NCI-H2029 (cell line): Measurements from ENCODE around the gene PRKN.
"Not testable (repeated sequence)": the region's sequence is repeated elsewhere in the genome, so short reads cannot be mapped to it uniquely, and the experiment has no call there.

Experiments
- DNase-seq: peaks from one replicate; lab custom pipeline; 2025; lab: John Stamatoyannopoulos, UW

The PRKN gene

DNA sequence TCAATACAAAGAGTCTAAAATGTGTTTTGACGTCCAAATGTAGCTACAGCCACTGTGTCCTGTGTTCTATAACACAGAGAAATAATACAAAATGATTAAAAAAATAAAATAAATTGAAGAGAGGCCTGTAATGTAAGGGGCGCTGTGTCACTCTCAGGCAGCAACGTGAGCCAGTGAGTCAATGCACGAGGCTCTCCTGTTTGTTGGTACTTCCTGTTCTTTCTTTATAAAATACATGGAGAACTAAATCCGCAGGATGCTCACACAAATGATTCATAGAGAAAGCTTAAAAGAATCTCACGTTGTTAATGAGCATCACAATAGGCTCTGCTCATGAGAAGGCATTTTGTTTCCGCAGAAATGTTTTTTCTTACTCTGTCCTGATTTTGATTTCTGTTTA, 818.7 kb downstream of the PRKN start:
- DNase-seq: no peak

DNA sequence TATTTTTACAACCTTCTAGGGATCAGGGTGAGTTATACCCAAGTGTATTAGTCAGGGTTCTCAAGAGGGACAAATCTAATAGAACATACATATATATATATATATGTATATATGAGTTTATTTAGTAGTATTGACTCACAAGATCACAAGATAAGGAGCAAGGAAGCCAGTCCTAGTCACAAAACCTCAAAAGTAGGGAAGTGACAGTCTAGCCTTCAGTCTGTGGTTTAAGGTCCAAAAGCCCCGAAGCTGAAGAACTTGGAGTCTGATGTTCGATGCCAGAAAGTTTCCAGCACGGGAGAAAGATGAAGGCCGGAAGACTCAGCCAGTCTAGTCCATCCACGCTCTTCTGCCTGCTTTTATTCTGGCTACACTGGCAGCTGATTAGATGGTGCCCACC, 821.0 kb downstream of the PRKN start:
- no peak for DNase-seq

DNA sequence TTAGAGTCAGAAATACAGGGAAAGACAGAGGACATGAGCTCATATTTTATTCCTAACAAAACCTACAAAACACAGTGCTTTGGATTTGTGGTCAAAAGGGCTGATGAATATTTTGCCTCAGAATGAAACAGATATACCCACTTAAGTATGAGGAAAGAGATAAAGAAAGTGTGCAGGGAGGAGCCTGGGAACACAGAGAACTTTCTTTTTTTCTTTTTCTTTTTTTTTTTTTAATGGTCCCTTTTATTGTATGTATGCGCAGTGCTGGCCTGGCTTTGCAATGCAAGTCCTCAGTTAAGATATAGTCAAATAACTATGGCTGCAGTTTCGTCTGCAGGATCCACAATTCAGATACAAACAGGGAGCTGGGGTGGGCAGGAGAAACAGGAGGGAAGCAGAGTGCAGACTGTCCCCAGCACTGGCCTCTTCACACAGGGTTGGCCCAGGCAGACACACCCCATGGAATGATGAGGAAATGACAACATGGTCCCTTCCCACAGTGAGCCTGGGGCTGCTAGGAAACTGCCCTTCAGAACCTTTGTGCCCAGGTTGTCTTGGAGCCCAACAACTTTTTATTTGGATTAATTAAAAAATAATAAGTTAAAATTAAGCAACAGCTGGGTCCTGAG, 823.9 kb downstream of the PRKN start:
- no peak for DNase-seq

DNA sequence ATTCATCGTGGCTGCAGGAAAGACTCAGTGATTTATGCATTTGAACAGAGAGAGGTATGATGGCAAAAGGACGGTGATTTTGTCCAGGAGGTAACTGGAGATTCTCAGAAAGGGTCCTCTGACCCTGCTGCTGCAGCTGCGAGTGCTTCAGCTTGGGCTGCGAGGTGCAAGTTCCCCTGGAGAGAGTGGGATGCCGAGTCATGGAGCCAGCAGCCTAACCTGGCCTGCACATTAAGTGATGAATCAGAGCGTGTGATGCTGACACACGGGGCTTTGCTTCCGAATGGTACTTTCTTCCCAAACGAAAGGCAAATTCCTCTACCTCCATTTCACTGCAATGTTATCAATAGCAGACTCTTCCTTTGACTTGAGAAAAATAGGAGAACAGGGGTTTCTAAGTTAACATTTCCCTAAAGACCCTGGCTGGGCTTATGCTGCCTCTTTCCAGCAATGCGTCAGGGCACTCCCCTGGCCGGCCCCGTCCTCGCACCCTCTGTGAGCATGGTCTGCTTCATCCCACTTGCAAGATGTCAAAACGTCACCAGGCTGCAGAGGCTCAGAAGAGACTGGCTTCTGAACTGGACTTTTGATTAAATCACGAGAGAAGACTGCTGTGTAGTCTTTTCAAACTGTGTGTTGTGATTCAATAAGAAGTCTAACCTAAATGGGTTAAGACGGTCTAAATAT, 825.7 kb downstream of the PRKN start:
- no peak for DNase-seq

DNA sequence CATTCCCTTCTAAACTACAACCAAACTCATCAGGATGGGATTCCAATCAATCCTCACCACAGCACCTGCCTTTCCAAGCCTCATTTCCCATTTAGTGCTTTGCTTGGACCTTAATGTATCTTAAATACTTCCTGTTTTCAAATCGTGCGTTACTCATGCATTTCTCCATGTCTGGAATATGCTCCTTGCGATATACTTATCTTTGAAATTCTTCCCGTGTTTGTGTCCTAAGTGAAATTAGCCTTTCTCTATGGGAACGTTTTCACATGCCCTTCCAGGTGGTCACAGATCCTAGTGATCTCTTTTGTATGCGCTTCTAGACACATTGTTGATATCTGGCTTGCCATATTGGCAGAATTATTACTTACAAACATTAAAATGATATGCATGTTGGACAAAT, 833.1 kb downstream of the PRKN start:
- DNase-seq: no peak

DNA sequence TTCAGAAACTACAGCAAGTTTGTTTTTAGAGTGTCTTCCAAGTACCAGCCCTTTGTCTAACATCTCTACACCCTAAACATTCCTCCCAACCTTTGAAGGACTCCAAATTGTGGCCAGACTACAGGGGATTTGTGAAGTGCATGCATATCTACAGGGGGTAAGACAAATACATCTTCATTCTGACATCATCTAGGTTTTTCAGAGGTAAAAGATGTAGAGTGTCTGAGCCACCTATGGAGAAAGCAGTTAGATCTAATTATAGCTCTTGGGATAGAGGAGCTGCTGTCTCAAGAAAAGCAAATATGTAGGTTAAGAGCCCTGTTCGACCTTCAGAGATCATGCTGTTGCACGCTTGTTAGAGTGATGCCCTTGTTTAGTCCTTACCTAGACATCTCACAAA, 836.0 kb downstream of the PRKN start:
- DNase-seq: no peak

DNA sequence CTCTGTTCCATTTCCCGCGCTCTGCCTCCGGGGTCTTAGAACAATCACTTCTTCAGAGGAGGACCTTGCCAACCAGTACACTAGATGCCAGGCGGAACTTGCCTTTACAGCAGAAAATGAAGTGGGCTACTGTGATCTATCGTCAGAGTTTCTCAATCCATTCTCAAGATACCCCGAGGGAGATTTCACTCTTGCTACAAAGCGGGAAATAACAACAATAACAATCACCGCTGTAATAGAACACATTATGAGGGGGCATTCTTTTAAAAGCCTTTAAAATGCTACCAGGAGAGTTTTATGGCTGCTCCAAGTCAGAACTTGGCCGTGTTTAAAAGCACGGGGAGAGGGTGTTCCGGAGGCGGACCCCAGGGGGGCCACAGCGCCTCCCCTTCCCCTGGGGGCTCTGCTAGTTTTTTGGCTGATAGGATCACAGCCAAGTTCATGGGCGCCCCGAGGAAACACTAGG, 836.7 kb downstream of the PRKN start:
- DNase-seq: no peak

DNA sequence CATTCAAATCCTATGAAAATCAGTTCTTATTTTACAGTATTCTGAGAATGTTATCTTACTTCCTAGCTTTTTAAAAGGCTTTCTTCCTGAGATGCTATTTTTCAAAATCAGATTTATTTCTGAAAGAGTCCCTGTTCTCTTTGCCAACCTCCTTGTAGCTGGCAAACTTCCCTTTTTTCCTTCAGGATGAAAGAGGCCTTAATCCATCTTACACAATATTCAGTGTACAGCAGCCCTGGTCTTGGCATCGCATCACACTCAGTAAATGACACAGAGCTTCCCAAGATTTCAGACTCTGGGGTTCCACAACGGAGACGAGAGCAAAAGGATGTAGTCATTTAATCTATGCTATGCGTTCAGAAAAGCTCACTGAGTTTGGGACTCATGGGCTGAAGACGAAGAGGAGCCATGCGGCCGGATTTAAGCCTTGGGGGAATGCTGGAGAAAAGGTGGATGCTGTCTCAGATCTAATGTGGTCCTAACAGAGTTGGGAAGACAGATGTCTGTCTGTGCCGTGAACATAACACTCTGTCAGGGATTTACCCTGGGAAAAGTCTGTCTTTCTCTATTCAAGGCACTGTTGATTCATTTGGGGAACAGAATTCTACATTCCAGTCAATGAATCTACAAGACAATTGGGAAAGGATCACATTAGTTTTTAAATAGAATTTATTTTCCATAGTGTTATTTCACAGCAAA, 837.3 kb downstream of the PRKN start:
- no peak for DNase-seq

DNA sequence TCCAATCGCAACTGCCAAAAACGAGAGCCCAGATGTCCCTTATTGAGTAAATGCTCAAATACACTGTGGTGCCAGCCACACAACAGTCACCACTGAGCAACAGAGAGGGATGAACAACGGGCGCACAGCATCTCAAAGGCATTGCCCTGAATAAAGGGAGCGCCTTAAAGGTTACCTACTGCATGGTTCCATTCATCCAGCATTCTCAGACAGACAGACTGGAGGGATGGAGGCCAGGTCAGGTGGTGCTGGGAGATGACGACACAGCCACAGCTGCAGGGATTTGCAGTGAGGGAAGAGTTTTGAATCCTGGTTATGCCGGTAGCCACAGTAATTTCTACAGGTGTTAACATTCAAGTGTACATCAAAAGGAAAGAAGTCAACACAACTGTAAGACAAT, 838.2 kb downstream of the PRKN start:
- no peak for DNase-seq

DNA sequence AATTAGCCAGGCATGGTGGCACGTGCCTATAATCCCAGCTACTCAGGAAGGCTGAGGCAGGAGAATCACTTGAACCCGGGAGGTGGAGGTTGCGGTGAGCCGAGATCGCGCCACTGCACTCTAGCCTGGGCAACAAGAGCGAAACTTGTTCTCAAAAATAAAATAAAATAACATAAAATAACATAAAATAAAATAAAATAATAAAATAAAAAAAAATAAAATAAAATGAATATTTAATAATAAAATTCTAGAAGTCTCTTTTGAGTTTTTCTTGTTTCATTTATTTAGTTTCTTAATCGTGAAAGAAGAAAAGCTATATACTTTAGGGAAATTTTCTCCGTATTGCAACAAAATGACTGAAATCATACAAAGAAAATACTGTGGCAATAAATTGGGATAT, 841.0 kb downstream of the PRKN start:
- not testable (repeated sequence) for DNase-seq

DNA sequence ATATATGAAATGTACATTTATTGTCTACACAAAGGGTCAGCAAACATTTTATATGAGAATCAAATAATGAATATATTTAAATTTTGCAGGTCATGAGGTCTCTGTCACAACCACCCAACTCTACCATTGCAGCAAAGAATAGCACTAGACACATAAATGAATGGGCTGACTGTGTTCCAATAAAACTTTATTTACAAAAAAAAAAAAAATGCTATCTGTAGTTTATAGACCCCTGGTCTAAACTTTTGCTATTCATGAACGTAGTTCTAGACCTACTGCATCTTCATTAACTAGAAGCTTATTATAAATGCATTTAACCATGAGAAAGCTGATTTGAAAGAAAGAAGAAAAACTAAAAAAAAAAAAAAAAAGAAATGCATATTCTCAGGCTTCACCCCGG, 842.8 kb downstream of the PRKN start:
- no peak for DNase-seq

DNA sequence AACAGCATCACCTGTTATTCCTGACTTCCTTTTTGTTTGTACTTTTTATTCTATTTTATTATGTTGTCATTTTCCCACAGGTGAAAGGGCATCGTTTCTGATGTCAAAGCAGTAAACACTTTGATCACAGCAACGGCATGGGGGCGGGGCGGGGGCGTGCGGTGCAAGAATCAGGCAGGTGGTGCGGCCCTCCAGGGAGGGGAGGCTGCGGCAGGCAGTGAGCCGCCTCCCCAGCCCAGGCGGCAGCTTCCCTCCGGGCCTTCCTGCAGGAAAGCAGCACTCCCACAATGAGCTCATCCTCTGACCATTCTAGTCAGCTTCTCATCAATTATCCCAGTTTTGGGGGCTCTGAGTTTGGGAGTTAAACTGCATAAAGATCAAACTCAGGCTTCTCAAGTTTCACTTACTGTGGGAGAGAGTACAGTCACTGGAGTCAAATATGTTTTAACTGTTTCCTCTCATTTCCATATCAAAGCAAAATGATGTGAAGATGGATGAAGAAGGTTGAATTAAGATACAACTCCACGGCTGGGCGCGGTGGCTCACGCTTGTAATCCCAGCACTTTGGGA, 845.3 kb downstream of the PRKN start:
- DNase-seq: no peak

DNA sequence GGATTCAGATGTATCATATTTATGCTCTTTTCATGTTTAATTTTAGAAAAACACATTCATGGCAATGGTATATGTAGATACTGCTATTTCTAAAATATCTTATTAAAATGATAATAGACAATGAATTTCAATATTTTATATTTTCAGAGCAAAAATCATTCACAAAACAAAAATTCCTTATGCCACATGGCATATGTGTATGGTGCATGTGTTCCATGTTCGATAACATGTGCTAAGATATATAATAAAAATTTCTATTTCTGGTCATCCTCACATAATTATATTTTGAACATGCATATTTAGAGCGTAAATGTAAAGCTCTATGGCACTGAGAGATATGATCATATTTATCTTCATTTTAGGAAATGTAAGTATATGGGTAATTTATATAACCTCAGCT, 847.5 kb downstream of the PRKN start:
- no peak for DNase-seq

DNA sequence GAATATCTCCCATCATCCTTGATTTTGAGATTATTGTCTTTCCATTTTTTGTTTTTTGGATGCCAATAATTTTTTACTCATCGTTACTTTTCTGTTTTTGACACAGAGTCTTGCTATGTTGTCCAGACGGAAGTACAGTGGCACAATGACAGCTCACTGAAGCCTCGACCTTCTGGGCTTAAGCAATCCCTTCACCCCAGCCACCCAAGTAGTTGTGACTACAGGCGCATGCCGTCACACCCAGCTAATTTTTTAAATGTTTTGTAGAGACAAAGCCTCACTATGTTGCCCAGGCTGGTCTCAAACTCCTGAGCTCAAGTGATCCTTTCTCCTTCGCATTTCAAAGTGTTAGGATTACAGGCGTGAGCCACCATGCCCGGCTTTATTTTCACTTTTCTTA, 851.3 kb downstream of the PRKN start:
- DNase-seq: no peak

DNA sequence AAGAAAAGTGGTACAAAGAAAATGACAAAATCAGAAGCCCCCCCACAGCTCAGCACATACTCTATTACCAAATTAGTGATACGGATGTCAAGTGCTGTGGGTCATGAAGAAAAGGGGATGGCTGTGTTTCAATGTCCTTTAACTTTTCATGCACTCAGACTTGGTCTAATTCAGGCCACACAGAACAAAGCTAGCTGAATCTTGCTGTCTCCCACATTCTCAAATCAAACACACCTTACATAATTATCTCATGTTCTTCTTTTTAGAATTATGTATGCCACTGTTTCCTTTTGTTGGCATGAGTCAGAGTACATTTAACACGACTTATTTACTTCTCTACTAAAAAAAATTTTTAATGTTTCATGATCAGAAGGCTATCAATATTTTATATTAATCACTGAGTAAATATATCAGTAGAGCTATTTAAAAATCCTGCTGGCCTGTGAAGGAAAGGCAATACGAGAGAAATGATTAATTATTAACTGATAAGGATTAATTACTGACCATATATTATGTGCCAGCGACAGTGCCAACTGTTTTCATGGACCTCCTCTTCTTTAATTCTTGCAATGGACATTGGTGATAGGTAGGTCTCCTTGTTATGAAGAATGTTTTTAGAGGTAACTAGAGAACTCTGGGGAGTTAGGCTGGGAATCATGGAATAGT, 857.2 kb downstream of the PRKN start:
- no peak for DNase-seq

DNA sequence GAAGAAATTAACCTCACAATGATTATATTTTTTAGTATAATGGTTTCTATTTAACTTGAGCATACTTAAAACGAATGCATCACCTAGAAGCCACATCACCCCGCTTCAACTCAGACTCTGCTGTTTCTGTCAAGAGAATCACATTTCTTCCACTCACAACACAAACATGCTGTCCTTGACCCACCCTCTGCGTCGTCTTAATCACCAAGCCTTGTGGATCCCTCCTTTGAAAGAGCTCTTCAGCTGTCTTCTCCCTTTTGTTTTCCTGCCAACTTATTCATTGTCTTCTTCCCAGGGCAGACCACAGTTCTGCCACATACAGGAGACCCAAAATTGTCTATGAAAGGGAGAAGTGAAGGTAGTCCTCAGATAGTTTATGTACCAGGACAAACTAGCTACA, 858.1 kb downstream of the PRKN start:
- no peak for DNase-seq

DNA sequence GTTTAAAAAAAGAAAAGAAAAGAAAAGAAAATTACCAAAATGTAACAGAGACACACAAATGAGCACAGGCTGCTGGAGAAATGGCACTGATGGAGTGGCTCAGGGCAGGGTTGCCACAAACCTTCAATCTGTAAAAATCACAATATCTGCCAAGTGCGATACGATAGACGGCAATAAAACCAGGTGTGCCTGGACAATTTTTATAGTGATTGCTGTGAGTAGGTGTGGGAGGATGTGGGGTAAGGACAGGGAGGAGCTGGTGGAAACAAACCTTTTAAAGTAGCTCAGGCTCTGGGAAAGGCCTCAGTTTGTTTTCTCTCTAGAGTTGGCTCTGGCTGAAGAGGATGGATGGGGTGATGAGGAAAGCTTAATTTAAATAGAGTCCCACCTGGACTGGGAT, 861.0 kb downstream of the PRKN start:
- DNase-seq: no peak

DNA sequence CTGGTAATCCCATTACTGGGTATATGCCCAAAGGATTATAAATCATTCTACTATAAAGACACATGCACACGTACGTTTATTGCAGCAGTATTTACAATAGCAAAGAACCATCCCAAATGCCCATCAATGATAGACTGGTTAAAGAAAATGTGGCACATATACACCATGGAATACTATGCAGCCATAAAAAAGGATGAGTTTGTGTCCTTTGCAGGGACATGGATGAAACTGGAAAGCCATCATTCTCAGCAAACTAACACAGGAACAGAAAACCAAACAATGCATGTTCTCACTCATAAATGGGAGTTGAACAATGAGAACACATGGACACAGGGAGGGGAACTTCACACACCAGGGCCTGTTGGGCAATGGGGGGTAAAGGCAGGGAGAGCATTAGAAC, 866.5 kb downstream of the PRKN start:
- DNase-seq: not testable (repeated sequence)

DNA sequence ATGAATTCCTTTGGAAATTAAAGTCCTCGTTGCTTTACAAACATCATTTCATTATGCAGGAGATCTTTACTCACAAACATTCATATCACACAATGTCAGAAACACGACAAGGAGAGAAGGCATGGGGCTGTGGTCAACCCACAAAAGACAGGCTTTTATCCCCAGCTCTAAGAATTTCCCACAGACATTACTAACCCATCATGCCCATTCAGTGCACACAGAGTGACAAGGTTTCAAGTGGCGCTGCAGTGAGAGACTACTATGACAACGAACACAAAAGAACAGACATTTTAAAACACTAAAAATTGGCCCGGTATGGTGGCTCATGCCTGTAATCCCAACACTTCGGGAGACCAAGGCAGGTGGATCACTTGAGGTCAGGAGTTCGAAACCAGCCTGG, 873.9 kb downstream of the PRKN start:
- DNase-seq: no peak

DNA sequence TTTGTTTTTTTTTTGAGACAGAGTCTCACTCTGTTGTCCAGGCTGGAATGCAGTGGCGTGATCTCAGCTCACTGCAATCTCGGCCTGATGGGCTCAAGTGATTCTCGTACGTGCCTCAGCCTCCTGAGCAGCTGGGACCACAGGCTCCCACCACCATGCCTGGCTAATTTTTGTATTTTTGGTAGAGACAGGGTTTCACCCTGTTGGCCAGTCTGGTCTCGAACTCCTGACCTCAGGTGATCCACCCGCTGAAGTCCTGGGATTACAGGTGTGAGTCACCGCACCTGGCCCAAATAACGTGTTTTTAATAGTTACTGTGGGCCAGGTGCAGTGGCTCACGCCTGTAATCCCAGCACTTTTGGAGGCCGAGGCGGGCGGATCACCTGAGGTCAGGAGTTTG, 876.1 kb downstream of the PRKN start:
- DNase-seq: not testable (repeated sequence)

DNA sequence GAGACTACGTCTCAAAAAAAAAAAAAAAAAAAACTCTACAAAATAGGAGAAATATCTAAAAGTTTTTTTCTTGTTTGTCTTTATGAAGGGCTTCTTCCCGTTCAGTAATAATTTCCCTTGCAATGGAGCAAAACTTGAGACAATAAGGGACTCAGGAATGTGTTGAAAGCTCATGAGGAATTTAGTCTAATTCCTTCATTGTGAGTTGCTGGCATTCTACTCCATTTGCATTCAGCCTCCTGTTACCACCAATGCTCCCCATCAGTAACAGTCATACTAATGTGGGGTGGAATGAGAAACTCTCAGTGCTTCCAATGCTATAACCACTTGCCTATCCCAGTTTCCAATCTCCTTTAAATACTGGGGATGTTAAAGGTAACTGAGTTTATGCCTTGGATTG, 877.0 kb downstream of the PRKN start:
- no peak for DNase-seq

DNA sequence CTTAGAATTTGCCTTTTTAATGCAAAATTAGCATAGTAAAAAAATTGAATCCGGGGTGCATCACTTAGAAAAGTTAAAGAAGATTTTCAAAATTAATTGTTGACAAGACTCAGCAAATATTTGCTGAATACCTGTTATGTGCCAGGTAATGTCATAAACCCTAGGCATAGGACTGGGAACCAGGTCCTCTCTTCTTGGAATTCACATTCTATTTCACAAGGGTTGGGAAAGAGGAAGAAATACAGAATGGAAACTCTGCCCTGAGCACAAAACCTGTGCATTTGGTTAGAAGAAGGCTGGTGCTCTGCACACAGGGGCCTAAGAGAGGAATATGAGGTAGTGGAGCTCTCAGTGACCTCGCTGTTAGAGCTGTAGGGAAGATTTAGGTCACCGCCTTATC, 879.9 kb downstream of the PRKN start:
- no peak for DNase-seq

DNA sequence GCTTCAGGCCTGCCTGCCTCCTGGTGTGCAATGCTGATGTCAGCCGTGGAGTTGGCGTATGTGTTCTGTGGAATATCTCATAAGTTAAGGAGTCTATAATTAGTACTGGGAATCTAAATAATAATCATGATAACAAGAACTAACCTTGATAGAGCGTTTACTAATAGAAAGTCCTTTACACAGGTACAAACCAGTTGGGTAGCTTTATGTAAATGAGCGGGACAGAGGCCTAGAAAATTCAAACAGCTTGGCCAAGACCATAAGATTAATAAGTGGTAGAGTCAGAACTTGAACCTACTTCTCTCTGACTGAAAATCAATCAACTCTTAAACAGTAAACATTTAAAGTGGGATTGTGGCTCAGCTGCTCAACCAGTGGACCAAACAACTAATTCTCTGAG, 882.8 kb downstream of the PRKN start:
- DNase-seq: no peak
